Right lobe of liver (tissue), 4 donors: Measurements from ENCODE around the gene LLCFC1.

Experiments used
- CTCF ChIP-seq, 4 donors: fragments of 200-600 bp in 3 of 4; fragments of 450-650 bp in 1 of 4; IDR thresholded peaks; one replicate each; pipeline versions ENCODE4 v1.5.1 to v1.8.0; 2016 to 2022; ENCODE audit warnings: antibody characterized with exemption in 4 of 4, mild to moderate bottlenecking in 2 of 4
- POLR2A ChIP-seq: fragments of 450-650 bp; IDR thresholded peaks from one replicate; pipeline ENCODE4 v1.6.1; 2017; ENCODE audit warnings: antibody characterized with exemption, mild to moderate bottlenecking
- donor health status: DM: no; HTN: no; CAD: no.
- donor health status: DM: no; HTN: no; CAD: no.
- donor health status: DM: no; HTN: yes; CAD: no.

GRCh38 chr7:142913051-142913450 lies 26.2 kb upstream of the LLCFC1 start:
- no peak for TF ChIP-seq CTCF (IDR thresholded peaks at IDR 0.05)
- no peak for TF ChIP-seq POLR2A
